DMS53 (cell line): ENCODE data around the gene LRRC57.

Experiments used
- DNase-seq: peaks from one replicate; lab custom pipeline; 2025; lab: John Stamatoyannopoulos, UW

LRRC57 gene

GRCh38 chr15:42490671-42491538, 57.7 kb downstream of the LRRC57 start, which contains the start of gene ZNF106:
Gene ZNF106, minus strand, starts transcription at chr15:42491141. Its CDS starts 18,852 bp downstream, at chr15:42472289.
- peak; percentile 92 for DNase-seq

DNA sequence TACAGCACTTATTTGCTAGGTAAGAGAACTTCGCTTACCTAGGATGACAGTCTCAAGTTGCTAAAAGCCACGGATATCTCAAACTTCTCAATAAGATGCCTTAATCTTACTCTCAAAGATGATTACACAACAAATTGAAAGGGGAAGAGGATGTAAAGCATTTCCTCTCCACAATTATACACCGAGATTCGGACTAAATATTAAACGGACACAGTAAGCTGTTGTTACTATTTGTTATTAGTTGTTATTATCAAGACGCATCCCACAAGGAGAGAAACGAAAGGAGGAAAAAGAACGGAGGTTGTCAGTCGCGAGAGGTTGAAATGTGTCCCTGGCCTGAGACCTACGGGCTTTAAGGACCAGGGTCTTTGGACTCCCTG, 58.3 kb downstream of the LRRC57 start:
- DNase-seq = peak; percentile 42
